ENCODE results near the gene EDIL3.

DNA sequence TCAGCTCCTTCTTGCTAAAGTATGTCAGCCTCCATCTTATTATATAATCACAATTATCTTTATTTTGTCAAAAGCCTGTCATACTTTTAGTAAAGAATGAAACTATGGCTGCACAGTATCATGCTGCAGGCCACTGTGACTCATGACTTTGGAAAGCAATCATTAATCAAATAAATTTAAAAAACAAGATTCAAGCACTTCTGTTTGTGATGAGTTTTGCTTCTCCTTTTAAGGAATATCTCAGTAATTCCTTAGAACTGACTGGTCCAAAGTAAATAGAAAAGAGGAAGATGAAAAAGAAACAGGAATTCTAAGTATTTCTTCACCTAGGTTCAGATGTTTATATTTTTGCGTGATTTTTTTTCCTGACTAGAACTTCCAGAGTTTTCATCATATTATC, 83.1 kb downstream of the EDIL3 start:
- TF ChIP-seq, protein P1, sequence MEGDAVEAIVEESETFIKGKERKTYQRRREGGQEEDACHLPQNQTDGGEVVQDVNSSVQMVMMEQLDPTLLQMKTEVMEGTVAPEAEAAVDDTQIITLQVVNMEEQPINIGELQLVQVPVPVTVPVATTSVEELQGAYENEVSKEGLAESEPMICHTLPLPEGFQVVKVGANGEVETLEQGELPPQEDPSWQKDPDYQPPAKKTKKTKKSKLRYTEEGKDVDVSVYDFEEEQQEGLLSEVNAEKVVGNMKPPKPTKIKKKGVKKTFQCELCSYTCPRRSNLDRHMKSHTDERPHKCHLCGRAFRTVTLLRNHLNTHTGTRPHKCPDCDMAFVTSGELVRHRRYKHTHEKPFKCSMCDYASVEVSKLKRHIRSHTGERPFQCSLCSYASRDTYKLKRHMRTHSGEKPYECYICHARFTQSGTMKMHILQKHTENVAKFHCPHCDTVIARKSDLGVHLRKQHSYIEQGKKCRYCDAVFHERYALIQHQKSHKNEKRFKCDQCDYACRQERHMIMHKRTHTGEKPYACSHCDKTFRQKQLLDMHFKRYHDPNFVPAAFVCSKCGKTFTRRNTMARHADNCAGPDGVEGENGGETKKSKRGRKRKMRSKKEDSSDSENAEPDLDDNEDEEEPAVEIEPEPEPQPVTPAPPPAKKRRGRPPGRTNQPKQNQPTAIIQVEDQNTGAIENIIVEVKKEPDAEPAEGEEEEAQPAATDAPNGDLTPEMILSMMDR (IDR thresholded peaks at IDR 0.05; ENCODE audit: low read length) = no peak
- TF ChIP-seq EZH2phosphoT487 (IDR thresholded peaks at IDR 0.05; ENCODE audit: low read length) (no peak), EZH2 (optimal IDR thresholded peaks at IDR 0.05; ENCODE audit: low read depth, low read length) (no peak)
